HG02840 (cell line): Measurements from ENCODE around the gene CAMK1D.
"Not testable (repeated sequence)": the region's sequence is repeated elsewhere in the genome, so short reads cannot be mapped to it uniquely, and the experiment has no call there.

Source experiments
- ATAC-seq: cut with Tn5 transposase; IDR thresholded peaks from one replicate; pipeline ENCODE4 v1.9.1; 2021; ENCODE audit warnings: mild to moderate bottlenecking, moderate library complexity, moderate number of reproducible peaks; ENCODE audit not compliant: unreplicated experiment, low FRiP score

Gene CAMK1D

GRCh38 chr10:12849319-12850181 lies 500.2 kb downstream of the CAMK1D start:
- no peak for ATAC-seq

GRCh38 chr10:12852687-12853086 lies 503.3 kb downstream of the CAMK1D start:
- ATAC-seq, result no peak

GRCh38 chr10:12854988-12855387 lies 505.6 kb downstream of the CAMK1D start:
- ATAC-seq, result no peak

- ATAC-seq, result no peak
Observed at GRCh38 chr10:12862459-12862858, 513.1 kb downstream of the CAMK1D start.

GRCh38 chr10:12865515-12865914 lies 516.2 kb downstream of the CAMK1D start:
- ATAC-seq, result not testable (repeated sequence)

- ATAC-seq, result no peak
Observed at GRCh38 chr10:12868229-12868628, 518.9 kb downstream of the CAMK1D start.

- ATAC-seq, result no peak
Observed at GRCh38 chr10:12869427-12869826, 520.1 kb downstream of the CAMK1D start.

GRCh38 chr10:12872577-12872976 lies 523.2 kb downstream of the CAMK1D start:
- ATAC-seq, result no peak

GRCh38 chr10:12873172-12873571 lies 523.8 kb downstream of the CAMK1D start:
- ATAC-seq, result no peak

- ATAC-seq, result no peak
Observed at GRCh38 chr10:12874501-12874900, 525.2 kb downstream of the CAMK1D start.

- no peak for ATAC-seq
Observed at GRCh38 chr10:12875100-12875499, 525.8 kb downstream of the CAMK1D start.

GRCh38 chr10:12876266-12876665 lies 526.9 kb downstream of the CAMK1D start:
- no peak for ATAC-seq

- no peak for ATAC-seq
Observed at GRCh38 chr10:12877150-12877549, 527.8 kb downstream of the CAMK1D start.

GRCh38 chr10:12880423-12880822 lies 531.1 kb downstream of the CAMK1D start:
- no peak for ATAC-seq

GRCh38 chr10:12884851-12885250 lies 535.5 kb downstream of the CAMK1D start:
- no peak for ATAC-seq
